Esophagus squamous epithelium (tissue), 5 donors: ENCODE data around the gene PLAAT4. TPM values are rescaled to one million over a fixed set of nuclear protein-coding genes. Genes with fewer than 3 reads are reported as not detected.

Experiments used
- DNase-seq: peaks from one replicate; lab custom pipeline; 2025; lab: John Stamatoyannopoulos, UW
- H3K27ac ChIP-seq, 4 donors: fragments of 200-600 bp; sonication (generic); one replicate each; pipeline ENCODE4 v1.5.1; 2016 to 2019; ENCODE audit warnings: mild to moderate bottlenecking in 1 of 4
- H3K27me3 ChIP-seq, 4 donors: fragments of 200-600 bp; sonication (generic); 1 replicate in 3 of 4; 2 replicates in 1 of 4; pipeline versions ENCODE4 v1.5.1 to v1.6.0; 2017 to 2021; ENCODE audit warnings: antibody characterized with exemption in 1 of 4
- H3K36me3 ChIP-seq, 3 donors: fragments of 200-600 bp; sonication (generic); one replicate each; pipeline ENCODE4 v1.5.1; 2016 to 2019
- H3K4me1 ChIP-seq, 3 donors: fragments of 200-600 bp; sonication (generic); one replicate each; pipeline ENCODE4 v1.5.1; 2017 to 2019
- H3K4me3 ChIP-seq, 4 donors: fragments of 200-600 bp; sonication (generic); 1 replicate in 3 of 4; 2 replicates in 1 of 4; pipeline ENCODE4 v1.5.1; 2016 to 2019; ENCODE audit warnings: mild to moderate bottlenecking in 2 of 4, moderate library complexity in 1 of 4
- H3K9me3 ChIP-seq, 3 donors: fragments of 200-600 bp; sonication (generic); one replicate each; pipeline ENCODE4 v1.5.1; 2016 to 2019
- POLR2A ChIP-seq, 4 donors: fragments of 450-650 bp; IDR thresholded peaks; one replicate each; pipeline ENCODE4 v1.6.1; 2017; ENCODE audit warnings: antibody characterized with exemption in 4 of 4, mild to moderate bottlenecking in 4 of 4, moderate library complexity in 3 of 4
- WGBS, 2 donors: methylation state at CpG; one replicate each; pipeline ENCODE4 v1.1.5; 2018; 5-methylcytosine and 5-hydroxymethylcytosine counted together
- intact Hi-C: fragments of 100-400 bp; cut with DNase I; formaldehyde crosslinking; loops from one replicate; pipeline ENCODE4 v1.15.0; 2022
- total RNA-seq, 4 donors: library from RNA; depleted of rRNA; stranded (reverse); fragments of >200 nt; gene quantifications; one replicate each; pipeline ENCODE4 v1.1.0, GENCODE V29; 2016
- TF ChIP-seq, protein P1 (sequence below), 6 experiments: fragments of 450-650 bp in 4 of 6; fragments of 200-600 bp in 2 of 6; sonication (generic) in 2 of 6; IDR thresholded peaks; one replicate each; pipeline ENCODE4 v1.5.1; 2016 to 2019; ENCODE audit warnings: antibody characterized with exemption in 6 of 6, mild to moderate bottlenecking in 4 of 6, moderate library complexity in 4 of 6
- donor health status: DM: yes; HTN: yes; CAD: no.

Gene PLAAT4
- total RNA-seq, 4 donors from 2014 or later = 3.9 to 32.6 (median 11.7) TPM

DNA sequence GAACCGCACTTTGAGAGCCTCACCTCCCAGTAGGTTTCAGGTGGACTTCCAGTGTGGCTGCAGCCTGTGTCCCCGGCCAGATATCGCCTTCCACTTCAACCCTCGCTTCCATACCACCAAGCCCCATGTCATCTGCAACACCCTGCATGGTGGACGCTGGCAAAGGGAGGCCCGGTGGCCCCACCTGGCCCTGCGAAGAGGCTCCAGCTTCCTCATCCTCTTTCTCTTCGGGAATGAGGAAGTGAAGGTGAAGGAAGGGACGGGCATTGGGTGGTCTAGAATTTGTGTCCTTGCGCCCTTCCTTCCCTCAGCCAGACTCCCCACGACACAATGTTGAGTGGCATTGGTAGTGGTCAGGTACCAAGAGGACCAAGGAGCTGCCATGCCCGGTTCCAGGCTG is 27.9 kb upstream of the PLAAT4 start:
- Histone ChIP-seq H3K9me3 (no peaks in the 10 kb centered on the region), H3K36me3 (no peaks in the 10 kb centered on the region), H3K27ac (no peak overlapping the region), H3K4me1 (peaks cover 0 to 9% (median 3%) of the 10 kb centered on the region in 3 donors), H3K27me3 (no peaks in the 10 kb centered on the region), H3K4me3 (no peak overlapping the region)
- intact Hi-C loops = no loop called here
- no peak for DNase-seq
- WGBS, 2 donors = 79 to 96% methylated on average over 4 to 6 of the region's 12 CpGs
- TF ChIP-seq, protein P1, sequence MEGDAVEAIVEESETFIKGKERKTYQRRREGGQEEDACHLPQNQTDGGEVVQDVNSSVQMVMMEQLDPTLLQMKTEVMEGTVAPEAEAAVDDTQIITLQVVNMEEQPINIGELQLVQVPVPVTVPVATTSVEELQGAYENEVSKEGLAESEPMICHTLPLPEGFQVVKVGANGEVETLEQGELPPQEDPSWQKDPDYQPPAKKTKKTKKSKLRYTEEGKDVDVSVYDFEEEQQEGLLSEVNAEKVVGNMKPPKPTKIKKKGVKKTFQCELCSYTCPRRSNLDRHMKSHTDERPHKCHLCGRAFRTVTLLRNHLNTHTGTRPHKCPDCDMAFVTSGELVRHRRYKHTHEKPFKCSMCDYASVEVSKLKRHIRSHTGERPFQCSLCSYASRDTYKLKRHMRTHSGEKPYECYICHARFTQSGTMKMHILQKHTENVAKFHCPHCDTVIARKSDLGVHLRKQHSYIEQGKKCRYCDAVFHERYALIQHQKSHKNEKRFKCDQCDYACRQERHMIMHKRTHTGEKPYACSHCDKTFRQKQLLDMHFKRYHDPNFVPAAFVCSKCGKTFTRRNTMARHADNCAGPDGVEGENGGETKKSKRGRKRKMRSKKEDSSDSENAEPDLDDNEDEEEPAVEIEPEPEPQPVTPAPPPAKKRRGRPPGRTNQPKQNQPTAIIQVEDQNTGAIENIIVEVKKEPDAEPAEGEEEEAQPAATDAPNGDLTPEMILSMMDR (IDR thresholded peaks at IDR 0.05) = no peak
- TF ChIP-seq POLR2A (IDR thresholded peaks at IDR 0.05) = no peak

DNA sequence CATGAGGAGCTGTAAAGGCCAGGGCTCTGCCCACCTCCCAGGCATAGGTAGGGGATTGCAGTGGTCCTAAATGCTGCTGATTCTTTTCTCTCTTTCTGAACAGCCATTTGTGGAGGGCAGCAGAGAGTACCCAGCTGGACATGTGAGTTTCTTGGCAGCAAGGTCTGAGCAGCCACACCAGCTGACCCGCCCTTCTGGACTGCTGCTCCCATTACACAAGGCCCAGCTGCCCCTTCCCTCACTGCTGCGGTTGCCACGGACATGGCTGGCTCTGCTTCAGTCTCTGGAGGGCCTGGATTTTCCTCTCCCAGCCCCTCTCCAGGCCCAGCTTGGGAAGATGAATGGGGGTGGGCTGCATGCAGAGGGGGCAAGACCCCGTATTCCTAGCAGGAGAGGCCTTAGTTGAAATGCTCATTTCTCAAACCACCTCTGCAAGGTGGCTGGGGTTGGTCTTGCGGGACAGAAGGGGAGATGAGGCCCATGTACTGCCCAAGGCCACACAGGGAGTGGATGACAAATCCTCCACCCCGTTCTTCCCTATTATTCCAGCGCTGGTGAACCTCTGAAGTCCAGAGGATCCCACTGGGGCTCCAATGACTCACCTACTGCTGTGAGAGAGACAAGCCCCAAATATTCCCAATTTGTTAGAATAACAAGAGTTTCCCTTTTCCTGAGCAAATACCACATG is 26.1 kb upstream of the PLAAT4 start:
- no peaks in the 10 kb centered on the region for H3K9me3 ChIP-seq
- intact Hi-C loops = no loop called here
- no peak for DNase-seq
- no peaks in the 10 kb centered on the region for H3K27me3 ChIP-seq
- H3K4me1 ChIP-seq = peaks cover 0 to 4% (median 3%) of the 10 kb centered on the region in 3 donors
- no peak overlapping the region for H3K4me3 ChIP-seq
- no peak for TF ChIP-seq POLR2A (IDR thresholded peaks at IDR 0.05)
- TF ChIP-seq, protein P1 (IDR thresholded peaks at IDR 0.05) = no peak
- H3K36me3 ChIP-seq = no peaks in the 10 kb centered on the region
- peak overlapping the region in 1 of 4 donors; percentile 14 for H3K27ac ChIP-seq
- 67 to 69% methylated on average over 2 to 6 of the region's 7 CpGs for WGBS, 2 donors

GRCh38 chr11:63511048-63511748 is 25.4 kb upstream of the PLAAT4 start:
- H3K9me3 ChIP-seq = no peaks in the 10 kb centered on the region
- no peak overlapping the region for H3K27ac ChIP-seq
- H3K4me1 ChIP-seq = peaks cover 0 to 4% (median 3%) of the 10 kb centered on the region in 3 donors
- TF ChIP-seq, protein P1 (IDR thresholded peaks at IDR 0.05) = no peak
- TF ChIP-seq POLR2A (IDR thresholded peaks at IDR 0.05) = no peak
- no peaks in the 10 kb centered on the region for H3K27me3 ChIP-seq
- H3K36me3 ChIP-seq = no peaks in the 10 kb centered on the region
- WGBS, 2 donors = 74 to 84% methylated on average over 8 to 9 of the region's 11 CpGs
- no peak overlapping the region for H3K4me3 ChIP-seq
- intact Hi-C loops = no loop called here
- no peak for DNase-seq

GRCh38 chr11:63512816-63513215 is 23.8 kb upstream of the PLAAT4 start:
- H3K36me3 ChIP-seq = no peaks in the 10 kb centered on the region
- no peak overlapping the region for H3K4me3 ChIP-seq
- intact Hi-C loops = no loop called here
- H3K27me3 ChIP-seq = no peaks in the 10 kb centered on the region
- H3K9me3 ChIP-seq = no peaks in the 10 kb centered on the region
- 86 to 95% methylated on average over 5 to 7 of the region's 7 CpGs for WGBS, 2 donors
- TF ChIP-seq POLR2A (IDR thresholded peaks at IDR 0.05) = no peak
- H3K4me1 ChIP-seq = peaks cover 0 to 4% (median 3%) of the 10 kb centered on the region in 3 donors
- DNase-seq = no peak
- H3K27ac ChIP-seq = no peak overlapping the region

GRCh38 chr11:63516109-63516508 is 20.5 kb upstream of the PLAAT4 start:
- Histone ChIP-seq H3K36me3 (no peaks in the 10 kb centered on the region), H3K27me3 (no peaks in the 10 kb centered on the region), H3K4me1 (peaks cover 0 to under 1% (median 0%) of the 10 kb centered on the region in 3 donors), H3K9me3 (no peaks in the 10 kb centered on the region), H3K4me3 (no peak overlapping the region), H3K27ac (no peak overlapping the region)
- intact Hi-C loops = no loop called here
- WGBS, 2 donors = 87 to 90% methylated on average over 2 to 3 of the region's 6 CpGs
- no peak for DNase-seq
- TF ChIP-seq, protein P1 (IDR thresholded peaks at IDR 0.05) = no peak
- no peak for TF ChIP-seq POLR2A (IDR thresholded peaks at IDR 0.05)
